CD4-positive, alpha-beta T cell (primary cell): ENCODE data around the gene TNS3. TPM values are rescaled to one million over a fixed set of nuclear protein-coding genes. Genes with fewer than 3 reads are reported as not detected.

Experiments used
- ATAC-seq: fragments of 200-7000 bp; cut with Tn5 transposase; one replicate; pipeline ENCODE4 v1.10.0; 2022; ENCODE audit warnings: mild to moderate bottlenecking; ENCODE audit not compliant: poor library complexity
- CTCF ChIA-PET: fragments of 350-600 bp; sonication (Branson Sonifier 250); formaldehyde crosslinking; loops from one replicate; lab custom pipeline; 2021; ENCODE audit warnings: antibody characterized with exemption, inconsistent platforms; lab: Charles Lee
- POLR2A ChIA-PET: fragments of 350-600 bp; sonication (Branson Sonifier 250); formaldehyde crosslinking; loops from one replicate; lab custom pipeline; 2021; ENCODE audit warnings: antibody characterized with exemption, inconsistent platforms; lab: Charles Lee
- DNase-seq, 14 experiments: peaks; one replicate each; pipeline ENCODE4 v3.0.0-alpha.2; 2013 to 2020; ENCODE audit warnings: mixed read lengths in 2 of 14
- H3K27ac ChIP-seq, 2 donors: one replicate each; pipeline versions ENCODE4 v1.5.1 to v1.7.0; 2013; ENCODE audit warnings: low read length in 2 of 2, low read depth in 1 of 2, mild to moderate bottlenecking in 1 of 2
- H3K27me3 ChIP-seq, 2 experiments: 1 replicate in 1 of 2; 2 replicates in 1 of 2; pipeline versions ENCODE4 v1.6.1 to v1.7.0; 2013; ENCODE audit warnings: low read length in 2 of 2, control low read depth in 1 of 2, mild to moderate bottlenecking in 1 of 2, moderate library complexity in 1 of 2; ENCODE audit not compliant: insufficient read depth in 2 of 2, control insufficient read depth in 1 of 2
- H3K36me3 ChIP-seq: one replicate; pipeline ENCODE4 v1.6.1; 2013; ENCODE audit warnings: low read length, control low read depth; ENCODE audit not compliant: insufficient read depth
- H3K4me1 ChIP-seq: one replicate; pipeline ENCODE4 v1.6.1; 2013; ENCODE audit warnings: low read length, control low read depth; ENCODE audit not compliant: insufficient read depth
- H3K4me3 ChIP-seq: one replicate; pipeline ENCODE4 v1.5.1; 2013; ENCODE audit warnings: mild to moderate bottlenecking, low read length, moderate library complexity
- H3K9me3 ChIP-seq, 2 experiments: 1 replicate in 1 of 2; 2 replicates in 1 of 2; pipeline versions ENCODE4 v1.6.1 to v1.7.0; 2013; ENCODE audit warnings: low read length in 2 of 2, mild to moderate bottlenecking in 2 of 2, control low read depth in 1 of 2, moderate library complexity in 1 of 2; ENCODE audit not compliant: control insufficient read depth in 1 of 2, insufficient read depth in 1 of 2
- H3K27ac Mint-ChIP-seq: one replicate; pipeline ENCODE4 v1.8.0; 2020; ENCODE audit warnings: mixed read lengths
- H3K27me3 Mint-ChIP-seq: one replicate; pipeline ENCODE4 v1.8.0; 2021; ENCODE audit warnings: mixed read lengths
- H3K36me3 Mint-ChIP-seq: one replicate; pipeline ENCODE4 v1.8.0; 2021; ENCODE audit warnings: low read depth, mixed read lengths
- H3K4me1 Mint-ChIP-seq: one replicate; pipeline ENCODE4 v1.8.0; 2021; ENCODE audit warnings: low read depth, mixed read lengths
- H3K4me3 Mint-ChIP-seq: one replicate; pipeline ENCODE4 v1.8.0; 2020; ENCODE audit warnings: mild to moderate bottlenecking, mixed read lengths
- H3K9me3 Mint-ChIP-seq: one replicate; pipeline ENCODE4 v1.8.0; 2020; ENCODE audit warnings: mixed read lengths
- CTCF ChIP-seq: fragments of 200-600 bp; IDR thresholded peaks from one replicate; pipeline ENCODE4 v1.8.0; 2022; ENCODE audit warnings: antibody characterized with exemption, mild to moderate bottlenecking
- intact Hi-C, 2 experiments: fragments of 100-400 bp; cut with DNase I in 1 of 2; cut with micrococcal nuclease in 1 of 2; formaldehyde crosslinking; loops; one replicate each; pipeline versions ENCODE4 v1.15.1 to v1.9.0; 2023 to 2025; cut with DNase I, micrococcal nuclease
- total RNA-seq, 174 experiments: library from RNA in 2 of 174; stranded (reverse) in 2 of 174; gene quantifications; one replicate each; pipeline ENCODE4 v1.2.3 and lab custom pipeline; 2021 to 2026

Gene TNS3
- total RNA-seq, 2 experiments from 2014 or later = 0.16 to 0.47 TPM

GRCh38 chr7:47281161-47281560 is 300.8 kb downstream of the TNS3 start:
- intact Hi-C loops = no loop called here

GRCh38 chr7:47280114-47280513 is 301.8 kb downstream of the TNS3 start:
- Histone ChIP-seq H3K4me1 (no peaks in the 10 kb centered on the region), H3K27ac (no peak overlapping the region), H3K4me3 (no peak overlapping the region), H3K9me3 (peaks cover 0 to 35% of the 10 kb centered on the region in 2 experiments), H3K36me3 (no peaks in the 10 kb centered on the region), H3K27me3 (no peaks in the 10 kb centered on the region)
- ATAC-seq (no peak), DNase-seq (no peak)
- CTCF ChIA-PET = no interaction called here
- H3K27ac Mint-ChIP-seq = no peak overlapping the region
- no peaks in the 10 kb centered on the region for H3K9me3 Mint-ChIP-seq
- no peak for TF ChIP-seq CTCF
- POLR2A ChIA-PET = no interaction called here
- no peaks in the 10 kb centered on the region for H3K36me3 Mint-ChIP-seq
- H3K4me3 Mint-ChIP-seq = no peak overlapping the region
- intact Hi-C loops = no loop called here
- no peaks in the 10 kb centered on the region for H3K27me3 Mint-ChIP-seq
- no peaks in the 10 kb centered on the region for H3K4me1 Mint-ChIP-seq

More at GRCh38 chr7:47281161-47281560, 300.8 kb downstream of the TNS3 start:
- H3K27me3 ChIP-seq = no peaks in the 10 kb centered on the region
- no peak overlapping the region for H3K27ac ChIP-seq
- H3K9me3 ChIP-seq = peaks cover 0 to 35% of the 10 kb centered on the region in 2 experiments
- no peaks in the 10 kb centered on the region for H3K36me3 ChIP-seq
- no peak overlapping the region for H3K4me3 ChIP-seq
- CTCF ChIA-PET = no interaction called here
- no peak for TF ChIP-seq CTCF
- H3K9me3 Mint-ChIP-seq = no peaks in the 10 kb centered on the region
- no peaks in the 10 kb centered on the region for H3K4me1 Mint-ChIP-seq
- no peaks in the 10 kb centered on the region for H3K4me1 ChIP-seq
- no peaks in the 10 kb centered on the region for H3K27me3 Mint-ChIP-seq
- H3K4me3 Mint-ChIP-seq = no peak overlapping the region
- POLR2A ChIA-PET = no interaction called here
- DNase-seq (no peak), ATAC-seq (no peak)
- H3K36me3 Mint-ChIP-seq = no peaks in the 10 kb centered on the region
- no peak overlapping the region for H3K27ac Mint-ChIP-seq

- Histone ChIP-seq H3K4me1 (no peaks in the 10 kb centered on the region), H3K36me3 (no peaks in the 10 kb centered on the region), H3K9me3 (peaks cover 0 to 18% of the 10 kb centered on the region in 2 experiments), H3K4me3 (no peak overlapping the region), H3K27me3 (no peaks in the 10 kb centered on the region), H3K27ac (no peak overlapping the region)
- no peaks in the 10 kb centered on the region for H3K9me3 Mint-ChIP-seq
- H3K4me1 Mint-ChIP-seq = no peaks in the 10 kb centered on the region
- no peak for TF ChIP-seq CTCF
- no peak for DNase-seq
- ChIA-PET CTCF (no interaction called here), POLR2A (no interaction called here)
- ATAC-seq = no peak
- H3K27ac Mint-ChIP-seq = no peak overlapping the region
- no peaks in the 10 kb centered on the region for H3K36me3 Mint-ChIP-seq
- H3K27me3 Mint-ChIP-seq = no peaks in the 10 kb centered on the region
- intact Hi-C loops = no loop called here
- no peak overlapping the region for H3K4me3 Mint-ChIP-seq
These were observed 303.9 kb downstream of the TNS3 start for GRCh38 chr7:47278043-47278442.
